ENCODE data around the gene CCDC38.

The CCDC38 gene

DNA sequence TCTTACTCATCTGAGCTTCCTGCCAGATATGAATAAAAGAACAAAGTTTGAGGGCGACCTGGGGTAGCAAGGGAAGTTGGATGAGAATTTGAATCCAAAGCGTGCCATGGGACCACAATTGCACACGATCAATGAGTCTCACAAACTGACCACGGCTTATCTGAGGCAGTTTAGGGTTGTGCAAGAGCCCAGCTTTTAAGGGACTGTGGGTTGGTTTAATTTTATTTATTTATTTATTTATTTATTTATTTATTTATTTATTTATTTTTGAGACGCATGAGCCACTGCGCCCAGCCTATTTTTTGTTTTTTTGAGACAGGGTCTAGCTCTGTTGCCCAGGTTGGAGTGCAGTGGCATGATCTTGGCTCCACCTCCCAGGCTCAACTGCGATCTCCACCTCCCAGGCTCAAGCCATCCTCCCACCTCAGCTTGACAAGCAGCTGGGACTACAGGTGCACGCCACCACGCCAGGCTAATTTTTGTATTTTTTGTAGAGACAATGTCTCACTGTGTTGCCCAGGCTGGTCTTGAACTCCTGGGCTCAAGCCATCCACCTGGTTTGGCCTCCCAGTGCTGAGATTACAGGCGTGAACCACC is 1.8 kb upstream of the CCDC38 start:
- Histone ChIP-seq H3K4me2 (ENCODE audit: low read depth, low read length, poor library complexity, severe bottlenecking) (peak overlapping the region; percentile 70), H3K4me3 (ENCODE audit: insufficient read depth, low read length, poor library complexity, severe bottlenecking) (no peak overlapping the region), H3K36me3 (ENCODE audit: low read length) (no peaks in the 10 kb centered on the region), H3K27me3 (ENCODE audit: low read length) (no peaks in the 10 kb centered on the region), H4K20me1 (ENCODE audit: low read depth, low read length) (no peaks in the 10 kb centered on the region), H2AFZ (ENCODE audit: low read depth, low read length, severe bottlenecking) (peak overlapping the region; percentile 93), H3K79me2 (ENCODE audit: insufficient read depth, low read length) (no peaks in the 10 kb centered on the region), H3K9me2 (replicated peaks; ENCODE audit: insufficient read depth, low read length) (no peaks in the 10 kb centered on the region), H3K27ac (ENCODE audit: low read depth, low read length) (no peak overlapping the region), H3F3A (ENCODE audit: insufficient read depth) (peaks cover 8% of the 10 kb centered on the region), H3K9ac (ENCODE audit: low read length) (no peak overlapping the region), H3K9me3 (ENCODE audit: insufficient read depth, low read length) (no peaks in the 10 kb centered on the region)
- TF ChIP-seq EZH2phosphoT487 (conservative IDR thresholded peaks at IDR 0.05; ENCODE audit: low read length) = no peak
- TF ChIP-seq, protein P1, sequence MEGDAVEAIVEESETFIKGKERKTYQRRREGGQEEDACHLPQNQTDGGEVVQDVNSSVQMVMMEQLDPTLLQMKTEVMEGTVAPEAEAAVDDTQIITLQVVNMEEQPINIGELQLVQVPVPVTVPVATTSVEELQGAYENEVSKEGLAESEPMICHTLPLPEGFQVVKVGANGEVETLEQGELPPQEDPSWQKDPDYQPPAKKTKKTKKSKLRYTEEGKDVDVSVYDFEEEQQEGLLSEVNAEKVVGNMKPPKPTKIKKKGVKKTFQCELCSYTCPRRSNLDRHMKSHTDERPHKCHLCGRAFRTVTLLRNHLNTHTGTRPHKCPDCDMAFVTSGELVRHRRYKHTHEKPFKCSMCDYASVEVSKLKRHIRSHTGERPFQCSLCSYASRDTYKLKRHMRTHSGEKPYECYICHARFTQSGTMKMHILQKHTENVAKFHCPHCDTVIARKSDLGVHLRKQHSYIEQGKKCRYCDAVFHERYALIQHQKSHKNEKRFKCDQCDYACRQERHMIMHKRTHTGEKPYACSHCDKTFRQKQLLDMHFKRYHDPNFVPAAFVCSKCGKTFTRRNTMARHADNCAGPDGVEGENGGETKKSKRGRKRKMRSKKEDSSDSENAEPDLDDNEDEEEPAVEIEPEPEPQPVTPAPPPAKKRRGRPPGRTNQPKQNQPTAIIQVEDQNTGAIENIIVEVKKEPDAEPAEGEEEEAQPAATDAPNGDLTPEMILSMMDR (IDR thresholded peaks at IDR 0.05; ENCODE audit: insufficient read depth, low read length, poor library complexity, severe bottlenecking) = no peak

DNA sequence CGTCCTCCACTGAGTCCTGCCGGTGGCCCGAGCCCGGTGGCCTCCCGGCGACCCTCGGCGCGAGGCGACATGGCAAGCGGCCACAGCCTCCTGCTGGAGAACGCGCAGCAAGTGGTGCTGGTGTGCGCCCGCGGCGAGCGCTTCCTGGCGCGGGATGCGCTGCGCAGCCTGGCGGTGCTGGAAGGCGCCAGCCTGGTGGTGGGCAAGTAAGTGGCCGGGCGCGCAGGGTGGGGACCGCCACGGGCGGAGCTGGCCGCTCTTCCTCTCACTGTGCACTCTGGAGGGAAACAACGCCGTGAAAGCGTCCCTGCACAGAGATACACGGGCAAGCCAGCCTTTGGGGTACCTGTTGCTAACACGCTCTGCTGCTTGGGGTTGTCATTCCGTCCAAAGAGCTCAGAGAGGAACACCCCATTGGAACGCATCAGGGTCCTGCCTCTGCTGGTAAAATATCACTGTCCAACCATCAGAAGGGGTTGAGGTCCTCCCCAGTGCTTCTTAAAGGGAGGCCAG is 972 bp upstream of the CCDC38 start, which contains the start of gene AMDHD1:
AMDHD1 (plus strand) TSS at position 2 of the 513 bp plus-strand sequence; CDS start at position 70, 68 bp downstream.
- peak within 1 kb of the TSS; percentile 70 for H3K4me2 ChIP-seq (ENCODE audit: low read depth, low read length, poor library complexity, severe bottlenecking)
- no peaks in the 10 kb centered on the region for H4K20me1 ChIP-seq (ENCODE audit: low read depth, low read length)
- peak within 1 kb of the TSS; percentile 93 for H2AFZ ChIP-seq (ENCODE audit: low read depth, low read length, severe bottlenecking)

DNA sequence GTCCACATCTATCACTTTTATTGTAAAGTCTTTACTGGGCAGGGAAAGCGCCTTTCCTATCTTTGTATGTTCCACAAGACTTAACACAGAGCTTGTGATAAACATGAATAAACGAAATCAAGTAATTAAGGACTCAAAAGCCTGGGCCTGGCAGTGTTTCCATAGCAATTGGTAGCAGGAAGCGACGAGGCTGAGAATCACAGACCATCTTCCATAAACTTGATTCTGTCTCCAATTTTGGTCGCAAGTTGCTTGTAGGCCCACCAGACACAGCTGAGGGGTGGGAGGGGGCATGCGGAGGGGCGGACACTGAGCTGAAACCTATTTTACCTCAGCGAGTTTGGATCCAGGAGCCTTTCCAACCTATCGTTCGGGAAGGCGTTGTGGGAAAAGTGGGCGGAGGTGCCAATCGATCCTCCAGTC is 302 bp downstream of the CCDC38 start:
- no peak overlapping the region for H3K27ac ChIP-seq (ENCODE audit: low read depth, low read length)
- H3K9me3 ChIP-seq (ENCODE audit: insufficient read depth, low read length) = no peaks in the 10 kb centered on the region
- peak overlapping the region; percentile 87 for H3K9ac ChIP-seq (ENCODE audit: low read length)
- H3K9me2 ChIP-seq (replicated peaks; ENCODE audit: insufficient read depth, low read length) = no peaks in the 10 kb centered on the region
- no peaks in the 10 kb centered on the region for H4K20me1 ChIP-seq (ENCODE audit: low read depth, low read length)
- no peaks in the 10 kb centered on the region for H3K27me3 ChIP-seq (ENCODE audit: low read length)
- peak overlapping the region; percentile 93 for H2AFZ ChIP-seq (ENCODE audit: low read depth, low read length, severe bottlenecking)
- peak overlapping the region; percentile 70 for H3K4me2 ChIP-seq (ENCODE audit: low read depth, low read length, poor library complexity, severe bottlenecking)
- no peaks in the 10 kb centered on the region for H3K79me2 ChIP-seq (ENCODE audit: insufficient read depth, low read length)
- peak overlapping the region; percentile 95 for H3K4me3 ChIP-seq (ENCODE audit: insufficient read depth, low read length, poor library complexity, severe bottlenecking)
- peaks cover 8% of the 10 kb centered on the region for H3F3A ChIP-seq (ENCODE audit: insufficient read depth)
- no peaks in the 10 kb centered on the region for H3K36me3 ChIP-seq (ENCODE audit: low read length)
- TF ChIP-seq EZH2phosphoT487 (conservative IDR thresholded peaks at IDR 0.05; ENCODE audit: low read length) = no peak
- TF ChIP-seq, protein P1 (IDR thresholded peaks at IDR 0.05; ENCODE audit: insufficient read depth, low read length, poor library complexity, severe bottlenecking) = no peak

More for the DNA sequence above, 972 bp upstream of the CCDC38 start, which contains the start of gene AMDHD1:
- H3K79me2 ChIP-seq (ENCODE audit: insufficient read depth, low read length) = no peaks in the 10 kb centered on the region
- H3K27me3 ChIP-seq (ENCODE audit: low read length) = no peaks in the 10 kb centered on the region
- TF ChIP-seq, protein P1 (IDR thresholded peaks at IDR 0.05; ENCODE audit: insufficient read depth, low read length, poor library complexity, severe bottlenecking) = no peak
- no peak for TF ChIP-seq EZH2phosphoT487 (conservative IDR thresholded peaks at IDR 0.05; ENCODE audit: low read length)
- no peaks in the 10 kb centered on the region for H3K9me3 ChIP-seq (ENCODE audit: insufficient read depth, low read length)
- H3K4me3 ChIP-seq (ENCODE audit: insufficient read depth, low read length, poor library complexity, severe bottlenecking) = peak within 1 kb of the TSS; percentile 95
- H3K27ac ChIP-seq (ENCODE audit: low read depth, low read length) = peak within 1 kb of the TSS; percentile 34; the same call in 1 of the 2 replicates
- peak within 1 kb of the TSS; percentile 87 for H3K9ac ChIP-seq (ENCODE audit: low read length)
- H3K36me3 ChIP-seq (ENCODE audit: low read length) = no peaks in the 10 kb centered on the region
- no peaks in the 10 kb centered on the region for H3K9me2 ChIP-seq (replicated peaks; ENCODE audit: insufficient read depth, low read length)
- peaks cover 8% of the 10 kb centered on the region for H3F3A ChIP-seq (ENCODE audit: insufficient read depth)
